Gastroesophageal sphincter (tissue), 4 donors: ENCODE measurements around the gene ATP11A. TPM values are rescaled to one million over a fixed set of nuclear protein-coding genes. Genes with fewer than 3 reads are reported as not detected.

Experiments
- ATAC-seq: fragments of 150-250 bp; one replicate; pipeline ENCODE4 v1.9.1; 2016; ENCODE audit warnings: mild to moderate bottlenecking, moderate library complexity
- H3K27ac ChIP-seq, 4 donors: fragments of 200-600 bp; sonication (generic) in 3 of 4; 1 replicate in 3 of 4; 2 replicates in 1 of 4; pipeline ENCODE4 v1.5.1; 2016 to 2019
- H3K27me3 ChIP-seq: fragments of 200-600 bp; sonication (generic); one replicate; pipeline ENCODE4 v1.5.1; 2019
- H3K36me3 ChIP-seq, 2 donors: fragments of 200-600 bp; sonication (generic); one replicate each; pipeline ENCODE4 v1.5.1; 2019; ENCODE audit warnings: control low read depth in 1 of 2
- H3K4me1 ChIP-seq, 3 donors: fragments of 200-600 bp; sonication (generic); 1 replicate in 2 of 3; 2 replicates in 1 of 3; pipeline ENCODE4 v1.5.1; 2016 to 2019; ENCODE audit warnings: control low read depth in 2 of 3
- H3K4me3 ChIP-seq, 2 donors: fragments of 200-600 bp; sonication (generic); one replicate each; pipeline ENCODE4 v1.5.1; 2019; ENCODE audit warnings: mild to moderate bottlenecking in 1 of 2, moderate library complexity in 1 of 2
- H3K9me3 ChIP-seq, 3 donors: fragments of 200-600 bp; sonication (generic); one replicate each; pipeline ENCODE4 v1.5.1; 2017 to 2019; ENCODE audit warnings: control low read depth in 2 of 3
- EP300 ChIP-seq: sonication (generic); formaldehyde crosslinking; IDR thresholded peaks from one replicate; pipeline ENCODE4 v1.6.1; 2017; ENCODE audit warnings: antibody characterized with exemption, mild to moderate bottlenecking
- POLR2A ChIP-seq, 2 donors: fragments of 450-650 bp; IDR thresholded peaks; one replicate each; pipeline ENCODE4 v1.6.1; 2017; ENCODE audit warnings: antibody characterized with exemption in 2 of 2, mild to moderate bottlenecking in 2 of 2, moderate library complexity in 1 of 2
- POLR2AphosphoS5 ChIP-seq: sonication (generic); formaldehyde crosslinking; IDR thresholded peaks from one replicate; pipeline ENCODE4 v1.6.1; 2017; ENCODE audit warnings: antibody characterized with exemption
- WGBS, 2 donors: methylation state at CpG; one replicate each; pipeline ENCODE4 v1.1.5; 2018; ENCODE audit warnings: low coverage in 1 of 2; 5-methylcytosine and 5-hydroxymethylcytosine counted together
- total RNA-seq, 4 donors: library from RNA; depleted of rRNA; stranded (reverse); fragments of >200 nt; gene quantifications; one replicate each; pipeline ENCODE4 v1.1.0, GENCODE V29; 2016
- TF ChIP-seq, protein P1 (sequence below), 4 experiments: fragments of 200-600 bp in 2 of 4; fragments of 450-650 bp in 2 of 4; sonication (generic) in 1 of 4; IDR thresholded peaks; one replicate each; pipeline ENCODE4 v1.5.1; 2017 to 2019; ENCODE audit warnings: antibody characterized with exemption in 4 of 4, mild to moderate bottlenecking in 2 of 4, moderate library complexity in 2 of 4

Gene ATP11A
- total RNA-seq, 4 donors from 2014 or later = 12.9 to 21.7 (median 17.1) TPM

DNA sequence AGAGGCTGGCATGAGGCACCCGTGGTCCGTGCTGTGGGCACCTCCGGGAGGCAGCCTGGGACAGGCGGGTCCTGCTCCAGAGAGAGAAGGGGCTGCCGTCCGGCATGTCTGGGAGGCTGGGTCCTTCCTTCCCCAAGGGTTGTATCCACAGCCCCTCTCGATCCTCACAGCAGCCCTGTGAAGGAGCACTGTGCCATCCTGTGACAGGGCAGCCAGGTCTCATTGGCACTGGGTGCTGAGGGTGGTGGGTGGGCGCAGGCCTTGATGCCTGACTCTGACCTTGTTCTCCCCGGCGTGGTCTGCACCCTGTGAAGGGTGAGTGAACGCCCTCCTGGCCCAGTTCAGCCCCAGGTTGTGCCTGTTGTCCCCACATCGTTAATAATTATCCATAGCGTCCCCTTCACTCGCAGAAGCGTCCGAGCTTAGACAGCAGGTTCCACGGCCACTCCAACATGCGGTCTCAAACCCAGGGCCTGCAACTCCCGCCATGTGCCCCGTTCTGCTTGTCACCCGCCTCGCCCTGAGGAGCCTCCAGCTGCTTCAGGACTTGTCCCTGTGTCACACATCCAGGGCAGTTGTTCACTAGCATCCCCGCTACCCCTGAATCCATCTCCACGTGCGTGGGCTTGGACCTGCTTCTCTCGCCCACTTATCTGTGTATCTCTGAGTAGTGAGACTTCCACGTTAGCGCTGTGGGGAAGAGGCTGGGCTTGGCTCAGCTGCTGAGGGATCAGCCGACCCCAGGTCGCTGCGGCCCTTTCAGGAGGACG is 10.6 kb downstream of the ATP11A start:
- Histone ChIP-seq H3K4me3 (no peak overlapping the region), H3K9me3 (no peaks in the 10 kb centered on the region), H3K36me3 (peaks cover 0 to 4% of the 10 kb centered on the region in 2 donors), H3K27me3 (no peaks in the 10 kb centered on the region), H3K4me1 (peaks cover 0 to 21% (median 0%) of the 10 kb centered on the region in 3 donors), H3K27ac (no peak overlapping the region)
- no peak for ATAC-seq
- TF ChIP-seq POLR2AphosphoS5 = no peak
- no peak for TF ChIP-seq EP300
- TF ChIP-seq, protein P1, sequence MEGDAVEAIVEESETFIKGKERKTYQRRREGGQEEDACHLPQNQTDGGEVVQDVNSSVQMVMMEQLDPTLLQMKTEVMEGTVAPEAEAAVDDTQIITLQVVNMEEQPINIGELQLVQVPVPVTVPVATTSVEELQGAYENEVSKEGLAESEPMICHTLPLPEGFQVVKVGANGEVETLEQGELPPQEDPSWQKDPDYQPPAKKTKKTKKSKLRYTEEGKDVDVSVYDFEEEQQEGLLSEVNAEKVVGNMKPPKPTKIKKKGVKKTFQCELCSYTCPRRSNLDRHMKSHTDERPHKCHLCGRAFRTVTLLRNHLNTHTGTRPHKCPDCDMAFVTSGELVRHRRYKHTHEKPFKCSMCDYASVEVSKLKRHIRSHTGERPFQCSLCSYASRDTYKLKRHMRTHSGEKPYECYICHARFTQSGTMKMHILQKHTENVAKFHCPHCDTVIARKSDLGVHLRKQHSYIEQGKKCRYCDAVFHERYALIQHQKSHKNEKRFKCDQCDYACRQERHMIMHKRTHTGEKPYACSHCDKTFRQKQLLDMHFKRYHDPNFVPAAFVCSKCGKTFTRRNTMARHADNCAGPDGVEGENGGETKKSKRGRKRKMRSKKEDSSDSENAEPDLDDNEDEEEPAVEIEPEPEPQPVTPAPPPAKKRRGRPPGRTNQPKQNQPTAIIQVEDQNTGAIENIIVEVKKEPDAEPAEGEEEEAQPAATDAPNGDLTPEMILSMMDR (IDR thresholded peaks at IDR 0.05) = no peak
- TF ChIP-seq POLR2A (IDR thresholded peaks at IDR 0.05) = no peak
- WGBS, 2 donors = 93 to 94% methylated on average over 9 to 13 of the region's 32 CpGs

DNA sequence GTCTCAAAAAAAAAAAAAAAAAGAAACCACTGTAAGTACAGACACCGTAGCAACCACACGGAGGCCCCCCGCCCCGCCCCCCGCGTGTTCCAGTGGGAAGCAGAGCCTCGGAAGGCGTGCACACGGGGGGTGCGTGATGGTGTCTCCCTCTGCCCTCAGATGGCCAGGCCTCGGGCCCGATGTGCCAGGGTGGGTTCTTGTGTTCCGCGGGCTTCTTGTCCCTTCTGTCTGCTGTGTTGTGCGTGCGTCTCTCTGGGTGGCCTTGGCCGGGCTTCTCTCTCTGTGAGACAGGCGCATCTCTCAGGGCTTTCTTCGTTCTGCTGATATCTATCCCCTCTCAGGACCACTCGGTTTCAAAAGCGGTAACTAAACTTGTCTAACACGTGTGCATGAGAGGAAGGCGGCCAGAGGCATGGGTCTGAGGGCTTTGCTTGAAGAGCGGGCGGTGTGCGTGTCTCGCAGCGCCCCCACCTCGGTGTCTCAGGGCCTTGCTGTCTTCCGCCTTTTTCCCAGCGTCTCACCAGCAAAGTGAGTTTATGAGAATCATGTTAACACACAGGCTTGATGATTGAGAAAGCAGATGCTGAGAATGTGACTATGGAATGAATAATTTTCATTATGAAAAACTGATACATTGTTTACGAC is 12.6 kb downstream of the ATP11A start:
- no peak overlapping the region for H3K27ac ChIP-seq
- no peaks in the 10 kb centered on the region for H3K27me3 ChIP-seq
- WGBS, 2 donors = 87 to 96% methylated on average over 14 of the region's 32 CpGs
- H3K4me3 ChIP-seq = no peak overlapping the region
- no peak for ATAC-seq
- H3K9me3 ChIP-seq = no peaks in the 10 kb centered on the region
- peaks cover 0 to 17% (median 0%) of the 10 kb centered on the region in 3 donors for H3K4me1 ChIP-seq
- H3K36me3 ChIP-seq = no peaks in the 10 kb centered on the region
- TF ChIP-seq POLR2AphosphoS5 (no peak), POLR2A (IDR thresholded peaks at IDR 0.05) (no peak), EP300 (no peak)
- TF ChIP-seq, protein P1 (IDR thresholded peaks at IDR 0.05) = no peak

DNA sequence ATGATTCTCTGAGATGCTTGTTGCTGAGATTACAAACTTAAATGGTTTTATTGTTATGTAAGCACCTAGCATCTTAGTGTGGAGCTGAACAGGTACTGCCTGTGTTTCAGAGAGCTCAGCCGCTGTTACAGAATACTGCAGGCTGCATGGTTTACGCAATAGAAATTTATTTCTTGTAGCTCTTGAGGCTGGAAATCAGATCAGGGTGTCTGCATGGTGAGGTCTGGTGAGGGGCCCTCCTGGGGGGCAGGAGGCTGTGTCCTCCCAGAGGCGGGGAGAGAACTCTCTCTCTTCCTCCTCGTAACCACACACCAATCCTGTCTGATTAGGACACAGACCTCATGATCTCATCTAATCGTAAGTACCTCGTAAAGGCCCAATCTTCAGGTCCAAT is 13.1 kb downstream of the ATP11A start:
- H3K4me3 ChIP-seq = no peak overlapping the region
- H3K4me1 ChIP-seq = peaks cover 0 to 12% (median 0%) of the 10 kb centered on the region in 3 donors
- 79 to 100% methylated on average over 2 to 4 of the region's 6 CpGs for WGBS, 2 donors
- no peaks in the 10 kb centered on the region for H3K27me3 ChIP-seq
- no peak overlapping the region for H3K27ac ChIP-seq
- no peak for TF ChIP-seq POLR2A (IDR thresholded peaks at IDR 0.05)
- TF ChIP-seq POLR2AphosphoS5 = no peak
- TF ChIP-seq EP300 = no peak
- TF ChIP-seq, protein P1 (IDR thresholded peaks at IDR 0.05) = no peak
- H3K9me3 ChIP-seq = no peaks in the 10 kb centered on the region
- no peak for ATAC-seq
- H3K36me3 ChIP-seq = no peaks in the 10 kb centered on the region

DNA sequence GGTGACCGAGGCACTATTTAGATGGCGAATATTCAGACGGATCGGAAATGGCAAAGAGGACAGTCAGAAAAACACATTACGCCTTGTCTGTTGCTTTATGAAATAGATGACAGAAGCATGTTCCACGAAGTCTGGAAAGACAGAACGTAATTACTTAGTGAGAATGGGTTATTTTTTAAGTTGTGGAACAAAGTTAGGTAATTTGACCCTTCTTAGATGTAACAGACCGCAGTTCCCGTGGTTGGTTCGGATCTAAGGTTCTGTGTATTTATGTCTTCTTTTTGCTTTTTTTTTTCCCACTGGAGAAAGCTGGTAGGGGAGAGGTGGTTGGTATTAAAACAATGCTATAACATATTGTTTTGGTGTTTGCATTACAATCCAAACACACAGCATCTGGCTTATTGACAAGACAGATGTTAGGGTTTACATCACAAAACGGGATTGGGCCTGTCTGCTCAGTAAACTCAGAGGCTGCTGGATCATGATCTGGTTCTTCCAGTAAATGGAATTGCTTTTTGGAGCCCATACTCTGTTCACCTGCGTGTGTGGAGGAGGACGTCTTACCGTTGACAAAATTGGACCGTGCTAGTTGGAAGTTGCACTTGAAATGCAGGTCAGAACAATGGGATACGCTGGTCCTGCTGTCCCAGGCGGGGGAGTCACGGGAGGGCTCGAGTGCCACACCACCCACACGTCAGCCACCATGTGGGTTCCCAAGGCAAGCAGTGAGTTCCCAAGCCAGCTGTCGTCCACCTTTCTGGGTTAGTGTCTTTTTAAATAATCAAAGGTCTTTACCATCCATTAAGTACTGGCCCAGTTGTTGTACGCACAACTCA is 13.8 kb downstream of the ATP11A start:
- Histone ChIP-seq H3K36me3 (no peaks in the 10 kb centered on the region), H3K4me3 (no peak overlapping the region), H3K27me3 (no peaks in the 10 kb centered on the region), H3K4me1 (peaks cover 0 to 9% (median 0%) of the 10 kb centered on the region in 3 donors), H3K9me3 (no peaks in the 10 kb centered on the region), H3K27ac (peak overlapping the region in 1 of 4 donors; percentile 6)
- TF ChIP-seq EP300 (no peak), POLR2AphosphoS5 (no peak), POLR2A (IDR thresholded peaks at IDR 0.05) (no peak)
- TF ChIP-seq, protein P1 (IDR thresholded peaks at IDR 0.05) = no peak
- 89 to 91% methylated on average over 11 to 18 of the region's 22 CpGs for WGBS, 2 donors
- ATAC-seq = no peak
